ENCODE data around the gene FAM171A2.

DNA sequence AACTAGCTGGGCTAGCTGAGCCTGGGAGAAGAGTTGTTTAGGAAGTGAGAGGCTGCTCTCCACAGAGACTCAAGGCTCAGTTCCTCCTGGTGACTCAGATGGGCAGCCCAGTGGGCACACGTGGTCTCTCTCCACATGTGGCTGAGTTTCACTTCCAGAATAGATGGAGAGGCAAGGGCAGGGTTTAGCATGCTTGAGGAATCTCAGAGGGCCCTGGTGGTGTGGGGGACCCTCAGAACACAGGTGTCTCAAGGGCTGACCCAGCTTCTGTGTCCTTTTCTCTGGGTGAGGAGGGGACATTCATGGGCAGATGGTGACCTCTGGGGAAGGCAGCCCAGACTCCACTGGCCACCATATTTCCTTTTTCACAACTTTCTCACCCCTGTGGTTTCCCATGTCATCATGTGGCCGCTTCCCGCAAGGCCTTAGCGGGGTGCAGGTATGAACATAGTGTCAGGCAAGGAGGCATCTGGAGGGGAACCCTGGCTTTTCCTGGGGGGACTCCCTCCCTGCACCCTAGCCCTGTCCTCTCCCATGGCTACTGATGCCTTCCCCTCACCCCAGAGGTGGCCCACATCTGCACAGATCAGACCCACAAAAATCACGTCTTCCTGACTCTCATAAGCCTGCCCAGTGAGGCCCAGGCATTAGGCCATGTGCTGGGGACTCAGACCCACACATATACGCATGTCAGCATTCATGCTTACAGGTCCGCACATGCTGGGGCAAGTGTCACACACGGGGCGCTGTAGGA is 15.2 kb downstream of the FAM171A2 start:
- TF ChIP-seq, protein P1, sequence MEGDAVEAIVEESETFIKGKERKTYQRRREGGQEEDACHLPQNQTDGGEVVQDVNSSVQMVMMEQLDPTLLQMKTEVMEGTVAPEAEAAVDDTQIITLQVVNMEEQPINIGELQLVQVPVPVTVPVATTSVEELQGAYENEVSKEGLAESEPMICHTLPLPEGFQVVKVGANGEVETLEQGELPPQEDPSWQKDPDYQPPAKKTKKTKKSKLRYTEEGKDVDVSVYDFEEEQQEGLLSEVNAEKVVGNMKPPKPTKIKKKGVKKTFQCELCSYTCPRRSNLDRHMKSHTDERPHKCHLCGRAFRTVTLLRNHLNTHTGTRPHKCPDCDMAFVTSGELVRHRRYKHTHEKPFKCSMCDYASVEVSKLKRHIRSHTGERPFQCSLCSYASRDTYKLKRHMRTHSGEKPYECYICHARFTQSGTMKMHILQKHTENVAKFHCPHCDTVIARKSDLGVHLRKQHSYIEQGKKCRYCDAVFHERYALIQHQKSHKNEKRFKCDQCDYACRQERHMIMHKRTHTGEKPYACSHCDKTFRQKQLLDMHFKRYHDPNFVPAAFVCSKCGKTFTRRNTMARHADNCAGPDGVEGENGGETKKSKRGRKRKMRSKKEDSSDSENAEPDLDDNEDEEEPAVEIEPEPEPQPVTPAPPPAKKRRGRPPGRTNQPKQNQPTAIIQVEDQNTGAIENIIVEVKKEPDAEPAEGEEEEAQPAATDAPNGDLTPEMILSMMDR (IDR thresholded peaks at IDR 0.05) = no peak
- TF ChIP-seq POLR2A (IDR thresholded peaks at IDR 0.05) = no peak
